Pancreas (tissue), 10 donors: ENCODE data around the gene CHD1L. TPM values are rescaled to one million over a fixed set of nuclear protein-coding genes. Genes with fewer than 3 reads are reported as not detected.
A peak's percentile ranks its signal among the peaks of the same experiment; 100 is the strongest.
"Not testable (repeated sequence)": the region's sequence is repeated elsewhere in the genome, so short reads cannot be mapped to it uniquely, and the experiment has no call there.

ENCODE experiments used
- ATAC-seq, 4 donors: fragments of 200-7000 bp; cut with Tn5 transposase; one replicate each; pipeline versions ENCODE4 v1.8.0 to v1.9.1; 2020; ENCODE audit warnings: mild to moderate bottlenecking in 4 of 4, moderate library complexity in 4 of 4
- DNase-seq, 6 donors: peaks; one replicate each; pipeline ENCODE4 v3.0.0-alpha.2; 2020
- FAIRE-seq: peaks from 2 replicates; lab custom pipeline; 2012; peaks lifted over from hg19 to GRCh38; lab: Jason Lieb, UNC
- H3K27ac ChIP-seq, 4 donors: fragments of 200-600 bp; sonication (generic); 1 replicate in 3 of 4; 2 replicates in 1 of 4; pipeline versions ENCODE4 v1.5.0 to v1.8.0; 2020
- H3K27me3 ChIP-seq, 4 donors: fragments of 200-600 bp; one replicate each; pipeline ENCODE4 v1.8.0; 2021
- H3K36me3 ChIP-seq, 3 donors: fragments of 200-600 bp; sonication (generic) in 1 of 3; one replicate each; pipeline versions ENCODE4 v1.5.0 to v1.8.0; 2020 to 2021
- H3K4me1 ChIP-seq, 3 donors: fragments of 200-600 bp; one replicate each; pipeline ENCODE4 v1.8.0; 2021
- H3K4me3 ChIP-seq, 4 donors: fragments of 200-600 bp; sonication (generic) in 2 of 4; one replicate each; pipeline versions ENCODE4 v1.5.0 to v1.8.0; 2020 to 2021
- H3K9me3 ChIP-seq, 4 donors: fragments of 200-600 bp; one replicate each; pipeline ENCODE4 v1.8.0; 2021
- WGBS, 2 donors: extraction: QIAGEN DNeasy Blood & Tissue Kit; methylation state at CpG; one replicate each; pipeline ENCODE4 v1.1.7; 2013; 5-methylcytosine and 5-hydroxymethylcytosine counted together
- intact Hi-C, 3 donors: fragments of 100-400 bp; cut with DNase I; formaldehyde crosslinking; loops; one replicate each; pipeline versions ENCODE4 v1.11.1 to v1.14.2; 2022
- polyA plus RNA-seq, 2 donors: library from polyadenylated mRNA; stranded (reverse); fragments of 200-250 nt; gene quantifications; one replicate each; pipeline ENCODE4 v1.2.3, GENCODE V29; 2013
- total RNA-seq, 6 donors: library from RNA; stranded (reverse); fragmentation: NEBNext Ultra II Directional in 4 of 6; extraction: Animal tissue kit (Norgen Biotek cat#: 25700) in 4 of 6; gene quantifications; one replicate each; pipeline versions ENCODE4 v1.2.1 to v1.2.4, GENCODE V29; 2021 to 2023
- TF ChIP-seq, protein P1 (sequence below), 4 donors: fragments of 200-600 bp; sonication (generic) in 3 of 4; IDR thresholded peaks; one replicate each; pipeline versions ENCODE4 v1.5.0 to v1.8.0; 2021; ENCODE audit warnings: antibody characterized with exemption in 4 of 4
- donor health status: healthy with polysubstance abuse.
- donor health status: DM: no; HTN: no; CAD: no; lungs with moderate emphysema.
- donor health status: DM: no; HTN: no; CAD: no.
- donor health status: control.
- donor health status: control.
- donor health status: Bipolar disorder and iron deficiency.
- donor health status: DM: yes; HTN: yes; CAD: no.
- donor health status: DM: no; HTN: no; CAD: no.
- donor health status: DM: no; HTN: no; CAD: no.
- donor health status: DM: yes; HTN: yes; CAD: no.

CHD1L gene
- total and polyA plus RNA-seq, 8 donors: 6.6 to 17.0 (median 11.8) TPM

- Histone ChIP-seq H3K4me1 (no peaks in the 10 kb centered on the region), H3K36me3 (peaks cover 0 to 38% (median 0%) of the 10 kb centered on the region in 3 donors), H3K27ac (no peak overlapping the region), H3K4me3 (no peak overlapping the region), H3K27me3 (no peaks in the 10 kb centered on the region), H3K9me3 (no peaks in the 10 kb centered on the region)
- no peak for DNase-seq
- no peak for ATAC-seq
- TF ChIP-seq, protein P1, sequence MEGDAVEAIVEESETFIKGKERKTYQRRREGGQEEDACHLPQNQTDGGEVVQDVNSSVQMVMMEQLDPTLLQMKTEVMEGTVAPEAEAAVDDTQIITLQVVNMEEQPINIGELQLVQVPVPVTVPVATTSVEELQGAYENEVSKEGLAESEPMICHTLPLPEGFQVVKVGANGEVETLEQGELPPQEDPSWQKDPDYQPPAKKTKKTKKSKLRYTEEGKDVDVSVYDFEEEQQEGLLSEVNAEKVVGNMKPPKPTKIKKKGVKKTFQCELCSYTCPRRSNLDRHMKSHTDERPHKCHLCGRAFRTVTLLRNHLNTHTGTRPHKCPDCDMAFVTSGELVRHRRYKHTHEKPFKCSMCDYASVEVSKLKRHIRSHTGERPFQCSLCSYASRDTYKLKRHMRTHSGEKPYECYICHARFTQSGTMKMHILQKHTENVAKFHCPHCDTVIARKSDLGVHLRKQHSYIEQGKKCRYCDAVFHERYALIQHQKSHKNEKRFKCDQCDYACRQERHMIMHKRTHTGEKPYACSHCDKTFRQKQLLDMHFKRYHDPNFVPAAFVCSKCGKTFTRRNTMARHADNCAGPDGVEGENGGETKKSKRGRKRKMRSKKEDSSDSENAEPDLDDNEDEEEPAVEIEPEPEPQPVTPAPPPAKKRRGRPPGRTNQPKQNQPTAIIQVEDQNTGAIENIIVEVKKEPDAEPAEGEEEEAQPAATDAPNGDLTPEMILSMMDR (IDR thresholded peaks at IDR 0.05): no peak
- intact Hi-C loops: no loop called here
- FAIRE-seq: no peak
- WGBS, 2 donors: 87 to 93% methylated on average over 8 of the region's 8 CpGs
These were observed 44.8 kb downstream of the CHD1L start for GRCh38 chr1:147287133-147287865.

DNA sequence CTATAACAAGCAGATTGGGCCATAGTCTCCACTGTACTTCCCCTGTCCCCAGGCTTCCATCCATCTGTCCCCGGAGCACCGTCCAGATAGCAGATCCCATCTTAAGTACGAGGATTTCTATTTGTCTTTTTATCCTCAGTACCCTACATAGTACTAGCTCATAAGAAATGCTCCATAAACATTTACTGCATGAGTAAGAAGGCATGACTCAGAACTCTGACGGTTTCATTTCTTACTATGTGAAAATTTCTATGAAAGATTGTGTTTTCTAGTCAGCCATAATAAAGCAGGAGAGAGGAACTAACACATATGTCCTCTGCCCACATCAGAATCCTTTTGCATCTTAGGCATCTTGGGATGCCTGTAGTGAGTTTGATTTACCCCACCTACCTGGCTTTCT is 49.5 kb downstream of the CHD1L start:
- intact Hi-C loops: no loop called here
- FAIRE-seq (no peak), ATAC-seq (peak in 1 of 4 donors; percentile 15), DNase-seq (no peak)
- Histone ChIP-seq H3K27ac (no peak overlapping the region), H3K36me3 (peaks cover 0 to 30% (median 3%) of the 10 kb centered on the region in 3 donors), H3K4me3 (no peak overlapping the region), H3K9me3 (no peaks in the 10 kb centered on the region), H3K27me3 (no peaks in the 10 kb centered on the region), H3K4me1 (no peaks in the 10 kb centered on the region)
- TF ChIP-seq, protein P1 (IDR thresholded peaks at IDR 0.05): no peak
- WGBS, 2 donors: 94 to 96% methylated on average over 4 of the region's 4 CpGs

DNA sequence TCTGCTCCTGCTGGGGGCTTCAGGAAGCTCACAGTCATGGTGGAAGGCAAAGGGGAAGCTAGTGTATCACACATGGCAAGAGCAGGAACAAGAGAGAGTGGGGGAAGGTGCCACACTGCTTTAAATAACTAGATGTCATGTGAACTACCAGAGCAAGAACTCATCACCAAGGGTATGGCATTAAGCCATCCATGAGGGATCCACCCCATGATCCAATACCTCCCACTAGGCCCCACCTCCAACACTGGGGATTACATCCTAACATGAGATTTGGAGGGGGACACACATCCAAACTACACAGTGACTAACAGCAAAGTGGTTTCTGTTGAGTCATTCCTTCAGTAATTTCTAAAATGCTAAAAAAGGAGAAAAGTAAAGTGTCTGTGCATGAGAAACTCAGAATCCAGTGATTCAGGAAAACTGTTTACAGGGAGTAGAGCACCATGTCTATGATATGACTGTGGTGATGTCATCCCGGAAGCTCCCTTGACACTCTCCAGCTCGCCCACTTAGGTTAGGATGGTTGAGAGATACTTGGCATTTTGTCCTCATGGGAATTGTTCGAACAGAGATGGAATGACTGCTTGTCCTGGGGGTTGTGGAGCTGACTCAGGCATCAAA is 50.3 kb downstream of the CHD1L start:
- WGBS, 2 donors: 82 to 96% methylated on average over 3 of the region's 3 CpGs
- intact Hi-C loops: no loop called here
- H3K36me3 ChIP-seq: peaks cover 0 to 29% (median 3%) of the 10 kb centered on the region in 3 donors

GRCh38 chr1:147297438-147297837 is 55.0 kb downstream of the CHD1L start:
- WGBS, 2 donors: 97 to 99% methylated on average over 2 of the region's 2 CpGs
- no peak for FAIRE-seq
- H3K36me3 ChIP-seq: peaks cover 0 to 15% (median 3%) of the 10 kb centered on the region in 3 donors

More for the DNA sequence above, 50.3 kb downstream of the CHD1L start:
- Histone ChIP-seq H3K4me3 (no peak overlapping the region), H3K9me3 (no peaks in the 10 kb centered on the region), H3K27me3 (no peaks in the 10 kb centered on the region), H3K27ac (no peak overlapping the region), H3K4me1 (no peaks in the 10 kb centered on the region)
- TF ChIP-seq, protein P1 (IDR thresholded peaks at IDR 0.05): no peak
- DNase-seq: no peak
- FAIRE-seq: no peak
- ATAC-seq: peak in 1 of 4 donors; percentile 46

GRCh38 chr1:147305803-147306202 is 63.3 kb downstream of the CHD1L start:
- ATAC-seq: not testable (repeated sequence)

More at GRCh38 chr1:147297438-147297837, 55.0 kb downstream of the CHD1L start:
- no peaks in the 10 kb centered on the region for H3K4me1 ChIP-seq
- no peak for DNase-seq
- H3K4me3 ChIP-seq: no peak overlapping the region
- no peaks in the 10 kb centered on the region for H3K9me3 ChIP-seq
- no peak overlapping the region for H3K27ac ChIP-seq
- intact Hi-C loops: no loop called here
- no peak for ATAC-seq
- TF ChIP-seq, protein P1 (IDR thresholded peaks at IDR 0.05): no peak
- no peaks in the 10 kb centered on the region for H3K27me3 ChIP-seq

More at GRCh38 chr1:147305803-147306202, 63.3 kb downstream of the CHD1L start:
- DNase-seq, H3K36me3 ChIP-seq, H3K4me3 ChIP-seq, H3K27ac ChIP-seq, H3K4me1 ChIP-seq, H3K27me3 ChIP-seq, FAIRE-seq, H3K9me3 ChIP-seq, intact Hi-C loops: not testable (repeated sequence)
- WGBS, 2 donors: 90 to 97% methylated on average over 3 of the region's 3 CpGs
